Fibroblast of villous mesenchyme (primary cell): ENCODE results near the gene MAL. TPM values are rescaled to one million over a fixed set of nuclear protein-coding genes. Genes with fewer than 3 reads are reported as not detected.

Source experiments
- DNase-seq: peaks from one replicate; pipeline ENCODE4 v3.0.0-alpha.2; 2010; ENCODE audit warnings: low read depth
- H3K4me3 ChIP-seq: 2 replicates; pipeline ENCODE4 v1.5.1; 2011; ENCODE audit warnings: low read depth, mild to moderate bottlenecking, low read length
- CTCF ChIP-seq: IDR thresholded peaks from 2 replicates; pipeline ENCODE4 v1.5.1; 2012; ENCODE audit warnings: low read depth, mild to moderate bottlenecking, low read length; ENCODE audit not compliant: insufficient read depth
- total RNA-seq: library from RNA; depleted of rRNA; stranded (reverse); fragments of >200 nt; gene quantifications from 2 replicates; pipeline ENCODE4 v1.2.3, GENCODE V29; 2012

Gene MAL
- not detected in 2 replicates for total RNA-seq

- H3K4me3 ChIP-seq = peak within 1 kb of the TSS; percentile 9
- no peak for DNase-seq
- no peak for TF ChIP-seq CTCF
These were observed at the start of gene MAL for GRCh38 chr2:95025406-95026319. Gene MAL (plus strand): TSS chr2:95025708. CDS start chr2:95025793, 85 bp downstream.

GRCh38 chr2:94977826-94978225 is 47.7 kb upstream of the MAL start:
- H3K4me3 ChIP-seq = no peak overlapping the region
- no peak for TF ChIP-seq CTCF
- no peak for DNase-seq

- H3K4me3 ChIP-seq = no peak overlapping the region
- DNase-seq = no peak
- TF ChIP-seq CTCF = no peak
These were observed 46.6 kb upstream of the MAL start for GRCh38 chr2:94978917-94979316.

GRCh38 chr2:94979406-94980375 is 45.8 kb upstream of the MAL start:
- DNase-seq = no peak
- no peak overlapping the region for H3K4me3 ChIP-seq
- no peak for TF ChIP-seq CTCF

- no peak overlapping the region for H3K4me3 ChIP-seq
- TF ChIP-seq CTCF = no peak
- DNase-seq = no peak
These were observed 45.1 kb upstream of the MAL start for GRCh38 chr2:94980406-94980805.

- no peak for TF ChIP-seq CTCF
- no peak for DNase-seq
- no peak overlapping the region for H3K4me3 ChIP-seq
These were observed 43.4 kb upstream of the MAL start for GRCh38 chr2:94982156-94982555.
